Body of pancreas (tissue), 4 donors: ENCODE measurements around the gene DLX6.

Experiments used
- POLR2A ChIP-seq, 3 donors: fragments of 450-650 bp; IDR thresholded peaks; one replicate each; pipeline ENCODE4 v1.6.1; 2016; ENCODE audit warnings: antibody characterized with exemption in 3 of 3, mild to moderate bottlenecking in 2 of 3
- TF ChIP-seq, protein P1 (sequence below), 7 experiments: fragments of 450-650 bp in 4 of 7; fragments of 200-600 bp in 3 of 7; sonication (generic) in 3 of 7; IDR thresholded peaks; one replicate each; pipeline ENCODE4 v1.5.1; 2016 to 2019; ENCODE audit warnings: antibody characterized with exemption in 7 of 7

DNA sequence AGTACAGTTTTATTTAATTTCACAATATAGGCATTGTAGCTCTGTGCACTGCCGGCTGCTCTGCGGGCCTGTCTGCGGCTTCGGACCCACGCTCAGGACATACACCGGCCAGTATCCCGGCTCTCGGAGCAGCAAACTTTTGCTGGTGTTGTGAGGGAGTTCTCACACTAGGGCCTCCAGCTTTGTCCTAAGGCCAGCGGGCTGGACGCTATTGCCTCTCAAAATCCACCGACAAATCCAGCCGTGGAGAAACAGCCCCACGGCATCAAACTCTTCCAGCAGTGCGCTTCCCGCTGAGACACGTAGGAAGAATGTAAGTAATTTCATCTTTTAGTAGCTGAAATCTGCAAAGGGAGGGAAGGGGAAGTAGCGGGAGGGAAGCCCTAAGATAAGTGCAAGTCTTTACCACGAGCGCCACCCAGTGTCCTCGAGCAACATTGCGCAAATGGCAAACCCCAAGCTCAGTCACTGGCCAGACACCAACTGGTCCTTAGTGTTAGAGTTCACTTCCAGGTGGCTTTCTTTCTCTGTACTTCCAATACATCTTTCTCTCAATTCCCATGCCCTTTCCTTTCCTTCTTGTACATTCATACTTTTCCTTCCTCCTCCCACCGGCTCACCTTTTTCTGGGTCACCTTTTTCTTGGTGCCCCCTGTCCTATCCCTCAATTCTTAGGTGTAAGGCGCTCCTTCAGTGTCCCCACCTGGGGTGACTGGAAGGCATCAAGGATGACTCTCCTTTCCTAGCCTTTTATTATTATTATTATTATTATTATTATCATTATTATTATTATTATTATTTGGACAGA is 22.3 kb downstream of the DLX6 start:
- TF ChIP-seq, protein P1, sequence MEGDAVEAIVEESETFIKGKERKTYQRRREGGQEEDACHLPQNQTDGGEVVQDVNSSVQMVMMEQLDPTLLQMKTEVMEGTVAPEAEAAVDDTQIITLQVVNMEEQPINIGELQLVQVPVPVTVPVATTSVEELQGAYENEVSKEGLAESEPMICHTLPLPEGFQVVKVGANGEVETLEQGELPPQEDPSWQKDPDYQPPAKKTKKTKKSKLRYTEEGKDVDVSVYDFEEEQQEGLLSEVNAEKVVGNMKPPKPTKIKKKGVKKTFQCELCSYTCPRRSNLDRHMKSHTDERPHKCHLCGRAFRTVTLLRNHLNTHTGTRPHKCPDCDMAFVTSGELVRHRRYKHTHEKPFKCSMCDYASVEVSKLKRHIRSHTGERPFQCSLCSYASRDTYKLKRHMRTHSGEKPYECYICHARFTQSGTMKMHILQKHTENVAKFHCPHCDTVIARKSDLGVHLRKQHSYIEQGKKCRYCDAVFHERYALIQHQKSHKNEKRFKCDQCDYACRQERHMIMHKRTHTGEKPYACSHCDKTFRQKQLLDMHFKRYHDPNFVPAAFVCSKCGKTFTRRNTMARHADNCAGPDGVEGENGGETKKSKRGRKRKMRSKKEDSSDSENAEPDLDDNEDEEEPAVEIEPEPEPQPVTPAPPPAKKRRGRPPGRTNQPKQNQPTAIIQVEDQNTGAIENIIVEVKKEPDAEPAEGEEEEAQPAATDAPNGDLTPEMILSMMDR (IDR thresholded peaks at IDR 0.05) = peak; percentile 68 to 92 (median 82)
- TF ChIP-seq POLR2A (IDR thresholded peaks at IDR 0.05) = no peak
